Measurements from ENCODE around the gene DHRSX.
"Not testable (repeated sequence)": the region's sequence is repeated elsewhere in the genome, so short reads cannot be mapped to it uniquely, and the experiment has no call there.

The DHRSX gene

GRCh38 chrX:2398064-2398656, 102.6 kb downstream of the DHRSX start:
- FAIRE-seq: peak; percentile 55
- peak; percentile 46 for DNase-seq (ENCODE audit: low spot score)

- no peak for FAIRE-seq
- no peak for DNase-seq (ENCODE audit: low spot score)
Observed at GRCh38 chrX:2397229-2398063, 103.3 kb downstream of the DHRSX start.

GRCh38 chrX:2395261-2395992, 105.3 kb downstream of the DHRSX start:
- FAIRE-seq: no peak
- no peak for DNase-seq (ENCODE audit: low spot score)

GRCh38 chrX:2391869-2392606, 108.7 kb downstream of the DHRSX start:
- FAIRE-seq: no peak
- DNase-seq (ENCODE audit: low spot score): peak; percentile 96

GRCh38 chrX:2390754-2391153, 110.0 kb downstream of the DHRSX start:
- no peak for FAIRE-seq
- no peak for DNase-seq (ENCODE audit: low spot score)

GRCh38 chrX:2389731-2390130, 111.0 kb downstream of the DHRSX start:
- FAIRE-seq; DNase-seq (ENCODE audit: low spot score): not testable (repeated sequence)

GRCh38 chrX:2389324-2389723, 111.5 kb downstream of the DHRSX start:
- no peak for DNase-seq (ENCODE audit: low spot score)
- FAIRE-seq: no peak

GRCh38 chrX:2388669-2389068, 112.1 kb downstream of the DHRSX start:
- DNase-seq (ENCODE audit: low spot score) (no peak), FAIRE-seq (no peak)

GRCh38 chrX:2387614-2388239, 113.0 kb downstream of the DHRSX start:
- DNase-seq (ENCODE audit: low spot score) (no peak), FAIRE-seq (no peak)

GRCh38 chrX:2385224-2385623, 115.6 kb downstream of the DHRSX start:
- FAIRE-seq (peak; percentile 91), DNase-seq (ENCODE audit: low spot score) (peak; percentile 83)

- DNase-seq (ENCODE audit: low spot score): no peak
- no peak for FAIRE-seq
Observed at GRCh38 chrX:2384486-2384885, 116.3 kb downstream of the DHRSX start.

- FAIRE-seq: no peak
Observed at GRCh38 chrX:2383735-2384134, 117.0 kb downstream of the DHRSX start.

GRCh38 chrX:2383144-2383543, 117.6 kb downstream of the DHRSX start:
- DNase-seq (ENCODE audit: low spot score): no peak

More at GRCh38 chrX:2383735-2384134, 117.0 kb downstream of the DHRSX start:
- no peak for DNase-seq (ENCODE audit: low spot score)

GRCh38 chrX:2382433-2383048, 118.2 kb downstream of the DHRSX start:
- not testable (repeated sequence) for DNase-seq (ENCODE audit: low spot score); FAIRE-seq

More at GRCh38 chrX:2383144-2383543, 117.6 kb downstream of the DHRSX start:
- no peak for FAIRE-seq

GRCh38 chrX:2376166-2376565, 124.6 kb downstream of the DHRSX start:
- DNase-seq (ENCODE audit: low spot score) (no peak), FAIRE-seq (no peak)

- DNase-seq (ENCODE audit: low spot score): no peak
- FAIRE-seq: no peak
Observed at GRCh38 chrX:2374086-2374485, 126.7 kb downstream of the DHRSX start.

GRCh38 chrX:2373615-2374014, 127.2 kb downstream of the DHRSX start:
- no peak for FAIRE-seq

GRCh38 chrX:2371026-2371711, 129.6 kb downstream of the DHRSX start:
- no peak for FAIRE-seq
- DNase-seq (ENCODE audit: low spot score): no peak

More at GRCh38 chrX:2373615-2374014, 127.2 kb downstream of the DHRSX start:
- no peak for DNase-seq (ENCODE audit: low spot score)

GRCh38 chrX:2370456-2370855, 130.3 kb downstream of the DHRSX start:
- peak; percentile 38 for FAIRE-seq

GRCh38 chrX:2369206-2369605, 131.6 kb downstream of the DHRSX start:
- FAIRE-seq (no peak), DNase-seq (ENCODE audit: low spot score) (no peak)

More at GRCh38 chrX:2370456-2370855, 130.3 kb downstream of the DHRSX start:
- DNase-seq (ENCODE audit: low spot score): peak; percentile 71

All from RCC 7860 (cell line).